GM18858 (cell line): ENCODE data around the gene WNT7B.

Experiments used
- ATAC-seq: cut with Tn5 transposase; IDR thresholded peaks from one replicate; pipeline ENCODE4 v1.9.1; 2021; ENCODE audit not compliant: unreplicated experiment

WNT7B gene

GRCh38 chr22:45914309-45914708 lies 62.7 kb downstream of the WNT7B start:
- ATAC-seq = no peak

- ATAC-seq = no peak
Observed at GRCh38 chr22:45912910-45913309, 64.1 kb downstream of the WNT7B start.

- ATAC-seq = no peak
Observed at GRCh38 chr22:45911601-45912271, 65.2 kb downstream of the WNT7B start.

- ATAC-seq = no peak
Observed at GRCh38 chr22:45910928-45911467, 66.0 kb downstream of the WNT7B start.

- ATAC-seq = no peak
Observed at GRCh38 chr22:45908961-45909360, 68.0 kb downstream of the WNT7B start.

GRCh38 chr22:45907996-45908395 lies 69.0 kb downstream of the WNT7B start:
- no peak for ATAC-seq

- ATAC-seq = no peak
Observed at GRCh38 chr22:45907378-45907777, 69.6 kb downstream of the WNT7B start.

GRCh38 chr22:45906946-45907345 lies 70.0 kb downstream of the WNT7B start:
- no peak for ATAC-seq

- ATAC-seq = no peak
Observed at GRCh38 chr22:45905924-45906865, 70.8 kb downstream of the WNT7B start.

GRCh38 chr22:45905326-45905923 lies 71.5 kb downstream of the WNT7B start:
- no peak for ATAC-seq

- ATAC-seq = no peak
Observed at GRCh38 chr22:45904236-45904635, 72.7 kb downstream of the WNT7B start.

GRCh38 chr22:45903355-45904135 lies 73.4 kb downstream of the WNT7B start:
- ATAC-seq = no peak

GRCh38 chr22:45897736-45898135 lies 79.2 kb downstream of the WNT7B start:
- ATAC-seq = no peak

GRCh38 chr22:45896964-45897538 lies 79.9 kb downstream of the WNT7B start:
- ATAC-seq = no peak

- ATAC-seq = no peak
Observed at GRCh38 chr22:45896153-45896951, 80.6 kb downstream of the WNT7B start.

GRCh38 chr22:45895436-45896152 lies 81.4 kb downstream of the WNT7B start:
- no peak for ATAC-seq

GRCh38 chr22:45893516-45893915 lies 83.4 kb downstream of the WNT7B start:
- ATAC-seq = no peak

- no peak for ATAC-seq
Observed at GRCh38 chr22:45892681-45893461, 84.1 kb downstream of the WNT7B start.
